OCI-M1 (cell line): ENCODE data around the gene KIAA0825.

ENCODE experiments used
- DNase-seq: peaks from one replicate; lab custom pipeline; 2025; lab: John Stamatoyannopoulos, UW

KIAA0825 gene

DNA sequence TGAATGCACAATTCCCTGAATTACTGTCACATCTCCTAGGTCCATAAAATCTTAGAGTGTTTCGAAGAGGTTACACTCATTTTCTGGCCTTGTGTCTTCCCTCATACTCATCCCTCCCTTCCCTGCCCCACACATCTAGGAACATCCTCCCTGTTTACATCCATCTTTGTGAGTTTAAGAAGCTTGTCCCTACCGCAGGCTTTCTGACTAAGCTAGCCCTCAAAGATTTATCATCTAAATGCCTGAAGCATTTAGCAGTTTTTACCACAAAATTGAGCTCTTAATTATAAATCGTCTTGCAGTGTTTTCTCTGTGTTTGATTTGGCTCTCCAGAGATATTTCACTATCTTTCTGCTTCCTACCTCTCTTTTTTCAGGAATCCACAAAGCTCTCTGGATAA is 374.8 kb downstream of the KIAA0825 start:
- no peak for DNase-seq

DNA sequence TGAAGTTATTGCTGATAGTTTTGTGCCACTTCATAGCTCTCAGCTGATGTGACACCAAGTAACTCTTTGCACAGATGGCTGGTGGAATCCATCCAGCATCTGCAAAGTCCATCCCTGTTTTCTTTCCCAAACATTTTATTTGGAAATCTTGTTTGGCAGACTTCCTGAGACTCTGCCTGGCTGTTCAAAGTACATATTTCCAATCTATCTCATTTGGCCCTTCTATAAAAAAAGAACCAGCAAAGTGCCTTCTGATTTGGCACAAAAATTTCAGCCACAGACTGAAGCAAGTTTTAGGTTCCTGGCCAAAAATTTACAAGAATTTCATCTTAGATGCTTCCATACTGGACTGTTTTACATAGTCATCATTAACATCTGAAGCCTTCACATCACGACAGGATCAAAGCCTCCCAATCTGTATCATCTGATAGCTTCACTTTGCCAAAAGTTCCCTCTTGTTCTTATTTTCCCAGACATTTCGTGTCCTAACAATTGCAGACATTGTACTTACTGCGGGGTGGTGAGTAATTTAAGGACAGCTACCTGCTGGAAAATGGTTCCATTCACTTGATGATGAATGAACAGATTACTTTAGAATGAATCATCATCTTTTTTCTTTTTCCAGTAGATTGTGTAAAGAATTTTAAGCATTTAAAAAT is 377.3 kb downstream of the KIAA0825 start:
- no peak for DNase-seq

DNA sequence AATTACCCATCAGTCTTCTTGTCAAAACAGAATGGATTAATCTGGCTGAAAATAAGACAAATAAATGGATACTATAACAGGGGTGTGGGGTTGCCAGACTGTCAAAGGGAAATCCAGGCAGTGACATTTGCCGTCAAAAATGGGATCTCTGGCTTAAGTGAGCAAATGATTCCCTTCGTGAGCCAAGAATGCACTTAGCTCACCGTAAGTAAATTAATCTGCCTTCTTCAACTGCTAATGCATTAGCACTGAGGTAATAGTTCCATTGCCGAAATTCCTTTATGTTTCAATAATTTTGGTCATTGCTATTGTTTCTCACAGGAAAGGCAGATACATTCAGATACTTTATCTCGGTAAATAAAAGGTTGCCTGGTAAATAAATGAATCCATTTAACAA is 377.8 kb downstream of the KIAA0825 start:
- DNase-seq, result no peak

DNA sequence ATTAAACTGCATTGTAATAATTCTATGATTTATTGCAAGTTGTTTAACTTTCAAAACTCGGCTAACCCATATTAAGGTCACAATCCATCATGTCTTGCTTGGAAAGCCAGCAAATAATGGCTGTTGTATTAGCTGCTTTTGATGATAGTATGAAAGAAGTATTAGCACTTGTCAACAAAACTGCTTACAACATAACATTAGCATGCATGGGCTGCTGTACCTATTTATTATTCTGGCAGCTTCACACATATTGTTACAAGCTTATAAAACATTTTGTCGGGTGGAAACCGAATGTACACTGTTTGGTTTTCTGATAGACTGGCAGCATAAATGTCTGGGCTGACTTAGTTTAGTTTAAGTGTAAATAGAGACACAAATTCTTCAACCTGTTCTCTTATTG is 378.3 kb downstream of the KIAA0825 start:
- DNase-seq, result no peak

DNA sequence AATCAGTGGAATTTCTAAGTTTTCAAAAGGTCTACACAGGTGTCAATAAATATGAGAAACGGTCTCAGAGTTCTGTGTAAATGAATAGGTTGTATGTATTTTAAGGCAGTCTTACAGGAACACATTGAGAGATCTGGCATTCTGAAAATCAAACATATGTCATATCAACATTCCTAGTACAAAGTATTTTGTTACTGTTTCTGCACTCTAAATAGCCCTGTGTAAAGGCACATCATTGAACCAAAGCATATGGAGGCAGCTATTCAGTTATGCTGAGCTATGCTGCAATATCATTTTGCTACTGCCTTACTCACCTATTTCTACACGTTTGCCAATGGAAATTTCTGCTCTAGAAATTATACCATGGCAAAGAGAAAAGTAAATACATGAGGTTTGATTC is 379.1 kb downstream of the KIAA0825 start:
- DNase-seq, result no peak

DNA sequence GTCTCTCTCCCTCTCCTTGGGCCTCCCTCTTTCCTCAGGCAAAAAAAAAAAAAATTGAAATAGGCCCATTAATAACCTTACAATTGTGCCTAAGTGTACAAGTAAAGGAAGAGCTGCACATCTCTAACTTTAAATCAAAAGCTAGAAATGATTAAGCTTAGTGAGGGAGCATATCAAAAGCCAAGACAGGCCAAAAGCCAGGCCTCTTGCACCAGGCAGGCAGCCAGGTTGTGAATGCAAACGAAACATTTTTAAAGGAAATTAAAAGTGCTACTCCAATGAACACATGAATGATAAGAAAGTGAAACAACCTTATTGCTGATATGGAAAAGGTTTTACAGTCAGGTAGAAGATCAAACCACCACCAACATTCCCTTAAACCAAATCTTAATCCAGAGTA is 383.4 kb downstream of the KIAA0825 start:
- no peak for DNase-seq

DNA sequence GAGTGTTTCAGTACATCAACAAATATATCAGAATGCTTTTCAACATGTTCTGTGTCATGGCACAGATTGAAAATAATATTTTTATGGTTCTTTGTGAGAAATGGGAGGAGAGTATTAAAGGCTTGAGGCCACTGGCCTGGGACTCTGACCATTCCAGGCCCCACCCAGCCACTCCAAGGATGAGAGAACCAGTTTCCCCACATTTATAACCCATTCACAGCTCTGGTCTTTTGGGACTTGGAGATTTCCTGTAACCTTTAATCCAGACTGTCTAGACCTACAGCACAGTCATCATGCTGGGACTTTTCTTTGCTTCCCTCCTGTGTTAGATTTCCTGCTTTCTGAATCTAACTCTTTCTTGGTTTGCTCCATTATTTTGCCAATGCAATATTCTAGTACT is 389.6 kb downstream of the KIAA0825 start:
- no peak for DNase-seq

DNA sequence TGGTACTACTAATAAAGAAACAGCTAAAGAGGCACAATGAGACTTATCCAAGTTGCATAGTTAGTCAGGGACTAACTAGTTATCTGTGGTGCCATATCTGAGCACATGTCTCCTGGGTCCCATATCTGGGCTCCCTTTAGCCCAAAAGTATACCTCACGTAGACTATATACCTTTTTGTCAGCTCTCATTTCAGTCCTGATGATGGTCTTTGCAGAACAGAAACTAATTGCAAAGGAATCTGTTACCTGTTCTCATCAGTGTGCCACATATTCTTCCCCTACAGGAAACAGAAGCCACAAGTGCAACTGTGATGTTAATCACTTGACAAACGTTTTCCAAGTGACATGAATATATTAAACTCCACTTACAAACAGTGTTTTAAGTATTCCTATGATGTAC is 395.2 kb downstream of the KIAA0825 start:
- DNase-seq, result no peak

DNA sequence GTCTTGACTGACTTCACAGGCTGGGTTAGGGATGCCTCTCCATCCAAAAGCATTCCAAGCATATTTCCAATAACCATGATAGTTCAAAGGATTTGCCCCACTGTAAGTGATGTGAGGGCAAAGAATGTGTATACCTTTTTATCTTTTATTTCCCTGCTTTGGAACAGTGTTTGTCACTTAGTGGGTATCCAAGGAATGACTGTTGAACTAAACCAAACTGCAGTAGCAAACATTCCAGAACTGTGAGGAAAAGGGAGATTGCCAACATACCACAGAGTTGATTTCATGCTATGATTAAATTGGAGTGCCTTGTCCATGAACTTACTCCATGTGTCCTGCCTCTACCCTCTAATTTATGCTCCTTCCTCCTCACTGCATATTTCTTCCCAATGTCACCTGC is 400.0 kb downstream of the KIAA0825 start:
- DNase-seq, result no peak

DNA sequence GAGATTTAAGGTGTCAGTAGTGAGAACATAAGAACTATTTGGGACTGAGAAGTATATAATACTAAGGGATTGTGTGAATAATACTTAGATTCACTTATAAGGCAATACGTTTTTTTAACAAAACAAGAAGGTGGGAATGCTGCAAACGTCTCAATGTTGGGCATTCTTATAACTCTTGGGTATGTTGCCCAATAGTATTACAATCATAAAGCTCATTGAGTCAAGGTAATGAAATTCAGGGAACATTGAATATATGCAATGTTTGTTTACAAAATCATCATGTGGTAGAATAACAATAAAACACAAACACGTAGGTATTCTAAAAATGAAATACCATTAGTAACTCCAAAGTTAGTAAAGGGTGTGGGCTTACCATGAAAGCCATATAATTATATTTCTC is 400.7 kb downstream of the KIAA0825 start:
- DNase-seq, result no peak

DNA sequence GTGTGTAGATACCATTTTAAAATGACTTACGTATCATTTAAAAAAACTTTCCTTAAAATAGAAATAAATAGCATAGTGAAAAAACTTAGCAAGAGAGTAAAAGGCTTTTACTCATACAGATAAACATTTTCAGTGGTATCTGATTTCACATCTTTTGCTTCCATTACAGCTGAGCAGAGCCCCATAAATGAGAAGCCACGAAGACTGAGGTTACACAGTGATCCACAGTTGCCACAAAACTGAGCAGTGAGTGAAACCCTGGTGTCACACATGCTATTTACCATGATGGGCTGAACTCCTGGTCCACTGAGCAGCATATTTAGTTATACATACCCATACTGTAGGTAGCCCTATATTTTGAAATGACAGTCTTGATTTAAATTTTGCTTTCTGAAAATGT is 401.2 kb downstream of the KIAA0825 start:
- DNase-seq, result no peak

DNA sequence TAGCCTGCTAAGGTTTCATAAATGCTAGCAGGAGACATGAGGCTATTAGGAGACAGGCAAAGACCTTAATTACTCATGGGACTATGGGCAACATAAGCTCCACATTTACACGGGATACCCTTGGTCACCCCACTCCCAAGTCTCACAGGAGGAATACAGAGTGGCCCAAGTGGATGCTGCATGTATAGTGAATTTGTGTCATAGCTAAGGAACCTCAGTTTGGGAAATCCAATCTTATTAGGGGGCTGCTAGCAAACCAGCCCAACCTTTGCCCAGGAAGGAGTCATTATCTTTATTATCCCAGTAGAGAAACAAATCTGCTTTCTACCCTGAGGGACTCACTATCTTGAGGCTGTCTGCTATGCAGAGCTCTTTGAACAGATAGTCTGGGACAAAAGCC is 405.9 kb downstream of the KIAA0825 start:
- DNase-seq, result no peak

DNA sequence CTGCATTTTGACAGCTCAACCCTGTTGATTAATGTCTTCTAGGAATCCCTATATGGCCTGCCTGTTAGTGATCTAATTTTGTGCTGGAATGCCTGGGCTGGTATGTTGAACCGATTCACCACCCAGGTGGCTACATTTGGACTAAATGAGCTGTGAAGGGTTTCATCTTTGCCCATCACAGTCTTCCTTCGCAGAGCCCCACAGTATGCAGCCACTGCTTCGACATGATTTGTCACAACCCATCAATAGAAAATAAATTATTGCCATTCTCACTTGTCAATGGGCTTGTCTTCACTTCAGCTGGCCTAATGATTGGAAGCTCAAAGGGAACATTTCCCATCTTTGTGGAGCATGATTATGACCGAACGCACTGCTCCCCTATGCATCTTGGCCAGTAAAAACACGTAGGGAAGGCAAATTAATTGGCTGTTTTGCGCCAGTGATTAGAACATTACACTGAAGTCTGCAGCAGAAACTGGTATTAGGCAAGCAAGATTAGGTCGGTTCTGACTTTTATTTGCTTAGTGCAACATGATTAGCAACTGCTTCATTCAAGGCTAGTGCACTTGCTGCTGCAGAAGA is 408.5 kb downstream of the KIAA0825 start:
- DNase-seq, result no peak

DNA sequence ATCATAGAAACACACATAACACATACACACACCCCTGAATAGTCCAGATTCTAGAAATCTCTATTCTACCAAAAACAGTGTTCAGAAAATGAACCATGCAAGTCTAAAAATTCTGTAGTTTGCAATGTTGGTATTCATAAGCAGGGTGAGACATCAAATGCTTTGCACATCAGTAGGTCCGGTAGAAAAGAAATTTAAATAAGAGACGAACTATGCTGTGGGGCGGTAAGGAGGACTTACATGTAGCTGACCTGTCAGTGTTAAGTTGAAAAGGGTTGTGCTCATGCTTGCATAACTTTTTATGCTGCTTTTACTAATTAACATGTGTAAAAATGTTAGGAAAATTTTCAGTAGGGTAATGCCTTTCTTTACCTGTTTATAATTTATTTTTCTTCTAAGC is 409.1 kb downstream of the KIAA0825 start:
- no peak for DNase-seq

DNA sequence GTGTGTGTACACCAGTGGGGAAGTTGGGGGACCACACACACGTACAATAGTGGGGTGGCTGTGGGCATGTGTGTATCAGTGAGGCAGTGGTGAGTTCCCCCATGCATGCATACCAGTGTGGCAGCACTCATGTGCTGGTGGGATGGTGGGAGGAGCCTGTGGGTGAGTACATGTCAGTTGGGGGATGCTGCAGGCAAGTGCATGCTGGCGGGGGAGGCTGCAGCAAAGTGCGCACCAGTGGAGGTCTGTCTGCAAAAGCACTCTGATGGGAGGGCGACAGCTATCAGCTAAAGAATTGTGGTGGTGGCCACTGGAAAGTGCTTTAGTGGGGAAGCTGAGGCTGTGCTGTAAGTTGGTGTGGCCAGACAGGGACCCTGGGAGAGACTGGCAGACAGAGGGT is 418.8 kb downstream of the KIAA0825 start:
- no peak for DNase-seq

DNA sequence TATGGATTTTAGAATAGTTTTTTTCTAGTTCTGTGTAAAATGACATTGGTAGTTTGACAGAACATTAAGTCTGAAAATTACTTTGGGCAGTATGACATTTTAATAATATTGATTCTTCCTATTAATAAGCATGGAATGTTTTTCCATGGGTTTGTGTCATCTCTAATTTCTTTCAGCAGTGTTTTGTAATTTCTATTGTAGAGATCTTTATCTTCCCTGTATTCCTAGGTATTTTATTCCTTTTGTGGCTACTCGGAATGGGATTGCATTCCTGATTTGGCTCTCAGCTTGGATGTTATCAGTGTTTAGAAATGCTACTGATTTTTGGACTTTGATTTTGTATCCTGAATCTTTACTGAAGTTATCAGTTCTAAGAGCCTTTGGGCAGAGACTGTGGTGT is 420.4 kb downstream of the KIAA0825 start:
- DNase-seq, result no peak

DNA sequence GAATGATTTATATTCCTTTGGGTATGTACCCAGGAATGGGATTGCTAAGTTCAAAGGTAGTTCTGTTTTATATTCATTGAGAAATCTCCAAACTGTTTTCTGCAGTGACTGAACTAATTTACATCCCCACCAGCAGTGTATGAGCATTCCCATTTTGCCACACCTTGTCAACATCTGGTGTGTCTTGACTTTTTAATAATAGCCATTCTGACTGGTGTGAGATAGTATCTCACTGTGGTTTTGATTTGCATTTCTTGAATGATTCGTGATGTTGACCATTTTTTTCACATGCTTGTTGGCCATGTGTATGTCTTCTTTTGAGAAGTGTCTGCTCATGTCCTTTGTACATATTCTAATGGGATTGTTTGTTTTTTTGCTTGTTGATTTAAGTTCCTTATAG is 421.5 kb downstream of the KIAA0825 start:
- no peak for DNase-seq

DNA sequence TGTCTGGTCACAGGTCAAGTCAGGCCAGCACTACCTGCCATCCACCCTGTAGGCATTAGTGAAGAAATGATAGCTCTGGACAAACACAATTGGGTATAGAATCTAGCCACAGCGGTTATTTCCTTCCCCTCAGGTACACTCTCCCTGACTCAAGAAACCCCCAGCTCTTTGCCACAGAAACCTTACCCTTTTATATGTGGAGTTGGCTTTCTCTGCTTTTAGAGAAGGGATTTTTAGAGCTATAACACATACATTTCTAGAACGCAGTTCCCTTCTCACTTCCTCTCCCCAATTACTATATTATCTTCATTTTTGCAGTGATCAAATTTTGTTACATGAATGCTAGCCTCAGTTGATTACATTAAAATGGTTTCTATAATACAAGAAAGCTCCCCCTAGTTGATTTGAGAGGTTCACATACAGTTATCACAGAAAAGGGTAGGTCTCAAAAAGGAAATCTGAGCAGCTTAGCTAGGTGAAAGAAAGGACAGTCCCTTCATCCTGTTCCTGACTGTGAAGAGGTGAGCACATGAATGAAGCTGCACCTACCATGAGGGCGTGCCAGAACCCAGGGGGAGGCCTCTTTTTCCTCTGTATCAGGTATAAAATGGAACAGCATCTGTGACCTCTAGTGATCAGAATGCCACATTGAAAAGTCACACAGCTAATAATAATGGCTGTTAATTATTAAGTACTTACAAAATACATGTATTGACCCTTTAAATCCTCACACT is 425.6 kb downstream of the KIAA0825 start:
- no peak for DNase-seq

DNA sequence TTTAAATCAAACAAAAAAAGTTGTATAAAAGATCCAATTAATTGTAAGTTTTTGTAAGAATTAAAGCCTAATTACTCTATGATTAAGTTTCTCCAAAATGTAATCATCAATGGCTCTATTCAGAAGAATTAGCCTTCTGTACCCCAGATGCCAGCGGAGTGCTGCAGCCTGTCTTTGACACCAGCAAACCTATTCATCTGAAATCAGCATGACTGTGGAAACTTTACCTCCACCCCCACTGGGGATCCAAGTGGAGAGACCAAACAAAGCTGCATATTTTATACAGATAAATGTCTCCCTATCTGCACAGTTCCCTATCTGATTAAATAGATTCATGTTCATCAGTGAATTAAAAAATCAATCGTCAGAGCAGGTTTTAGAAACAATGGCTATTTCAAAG is 426.8 kb downstream of the KIAA0825 start:
- no peak for DNase-seq

DNA sequence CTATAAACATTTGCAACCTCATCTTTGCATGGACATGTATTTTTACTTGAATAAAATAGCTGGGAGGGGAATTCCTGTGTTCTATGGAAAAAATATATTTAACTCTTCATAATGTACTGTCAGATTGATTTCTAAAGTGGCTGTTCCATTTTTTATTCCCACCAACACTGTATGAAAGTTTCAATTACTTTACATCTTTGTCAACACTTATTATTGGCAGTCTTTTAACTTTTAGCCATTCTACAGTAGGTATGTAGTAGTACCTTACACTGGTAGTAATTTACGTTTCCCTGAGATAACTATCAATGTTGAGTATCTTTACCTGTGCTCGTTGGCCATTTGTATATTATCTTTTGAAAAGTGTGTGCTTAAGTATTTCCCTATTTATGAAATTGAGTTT is 429.7 kb downstream of the KIAA0825 start:
- no peak for DNase-seq

DNA sequence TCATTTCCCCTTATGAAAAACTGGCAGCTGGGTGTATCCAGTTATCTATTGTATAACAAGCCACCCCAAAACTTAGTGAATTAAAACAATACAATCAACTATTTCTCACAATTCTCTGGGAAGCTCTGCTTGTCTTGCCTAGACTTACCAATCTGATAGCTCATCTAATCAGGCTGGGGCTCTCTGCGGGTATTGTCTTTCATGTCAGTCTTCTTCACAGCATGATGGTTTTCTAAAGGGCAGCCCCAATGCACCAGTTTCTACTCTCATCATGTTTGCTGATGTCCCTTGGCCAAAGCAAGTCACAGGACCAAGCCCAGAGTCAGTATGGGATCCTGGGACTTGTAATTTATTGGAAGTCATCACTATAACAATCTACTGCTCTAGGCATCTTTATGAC is 433.5 kb downstream of the KIAA0825 start:
- DNase-seq, result no peak

DNA sequence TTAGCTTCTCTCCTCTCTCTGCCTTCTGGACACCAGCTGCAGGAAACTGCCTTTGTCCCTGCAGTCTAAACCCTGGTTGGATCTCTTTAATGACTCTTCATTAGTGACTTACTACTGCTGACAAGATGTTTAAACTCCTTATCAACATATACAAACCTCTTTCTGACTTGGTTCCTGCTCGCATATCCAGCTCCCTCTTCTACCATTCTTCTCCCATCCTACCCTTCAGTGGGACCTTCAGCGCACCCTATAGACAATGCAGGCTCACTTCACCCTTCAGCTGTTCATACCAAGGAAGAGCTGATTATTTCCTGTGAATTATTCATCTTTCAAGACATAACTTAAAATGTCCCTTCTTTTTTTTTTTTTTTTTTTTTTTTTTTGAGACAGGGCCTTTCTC is 436.5 kb downstream of the KIAA0825 start:
- DNase-seq, result peak; percentile 74

DNA sequence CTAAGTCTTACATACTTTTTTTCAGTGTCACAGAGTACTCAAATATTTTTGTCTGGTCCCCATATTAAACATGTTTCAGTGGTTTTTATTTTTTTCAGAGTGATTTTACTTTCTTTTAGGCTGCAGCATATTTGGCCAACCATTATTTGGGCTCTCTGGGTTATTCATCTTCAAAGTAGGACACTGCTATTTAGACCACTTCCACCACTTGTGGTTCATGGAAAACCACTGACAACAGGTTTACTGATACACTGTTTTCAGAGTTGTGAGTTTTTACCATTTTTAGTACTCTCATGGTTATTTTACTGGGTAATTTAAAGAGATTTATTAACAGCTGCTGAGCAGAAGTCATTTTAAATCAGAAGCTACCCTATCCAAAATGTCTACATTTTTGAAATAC is 437.6 kb downstream of the KIAA0825 start:
- no peak for DNase-seq

DNA sequence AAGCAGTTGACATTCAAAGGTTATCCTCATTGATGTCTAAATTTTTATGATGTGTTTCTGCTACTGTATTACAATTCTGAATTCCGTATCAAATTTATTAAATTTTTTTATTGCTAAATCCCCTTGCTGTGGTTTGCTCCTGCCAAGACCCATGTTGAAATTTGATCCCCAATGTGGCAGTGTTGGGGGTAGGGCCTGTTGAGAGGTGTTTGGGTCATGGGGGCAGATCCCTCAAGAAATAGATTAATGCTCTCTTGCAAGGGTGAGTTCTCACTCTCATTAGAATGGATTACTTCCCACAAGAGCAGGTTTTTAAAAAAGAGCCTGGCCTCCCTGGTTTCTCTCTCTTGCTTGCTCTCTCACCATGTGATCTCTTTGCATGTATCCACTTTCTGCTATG is 442.5 kb downstream of the KIAA0825 start:
- no peak for DNase-seq
